Natural killer cell (primary cell): ENCODE data around the gene CETN1. TPM values are rescaled to one million over a fixed set of nuclear protein-coding genes. Genes with fewer than 3 reads are reported as not detected.

ENCODE experiments used
- ATAC-seq, 3 donors: fragments of 150-1000 bp in 2 of 3; fragments of 200-7000 bp in 1 of 3; cut with Tn5 transposase; 1 replicate in 1 of 3; 2 replicates in 2 of 3; pipeline ENCODE4 v1.10.0; 2021; ENCODE audit warnings: mild to moderate bottlenecking in 2 of 3, moderate library complexity in 2 of 3
- DNase-seq, 2 donors: peaks; one replicate each; pipeline versions ENCODE4 v3.0.0 to v3.0.0-alpha.2; 2013 to 2021; ENCODE audit warnings: mixed read lengths in 1 of 2
- H3K27ac ChIP-seq: one replicate; pipeline ENCODE4 v1.5.1; 2013; ENCODE audit warnings: mild to moderate bottlenecking, low read length
- H3K27me3 ChIP-seq: one replicate; pipeline ENCODE4 v1.6.1; 2013; ENCODE audit warnings: low read length; ENCODE audit not compliant: control insufficient read depth, insufficient read depth
- H3K36me3 ChIP-seq: one replicate; pipeline ENCODE4 v1.6.1; 2013; ENCODE audit warnings: low read length; ENCODE audit not compliant: control insufficient read depth, insufficient read depth
- H3K4me1 ChIP-seq: one replicate; pipeline ENCODE4 v1.6.1; 2013; ENCODE audit warnings: low read length; ENCODE audit not compliant: control insufficient read depth, insufficient read depth
- H3K4me3 ChIP-seq: one replicate; pipeline ENCODE4 v1.5.1; 2013; ENCODE audit warnings: low read length
- H3K9me3 ChIP-seq: one replicate; pipeline ENCODE4 v1.6.1; 2013; ENCODE audit warnings: low read length; ENCODE audit not compliant: control insufficient read depth, insufficient read depth
- H3K27ac Mint-ChIP-seq, 2 donors: one replicate each; pipeline ENCODE4 v1.8.0; 2022; ENCODE audit warnings: mild to moderate bottlenecking in 2 of 2, mixed read lengths in 2 of 2, moderate library complexity in 1 of 2
- H3K27me3 Mint-ChIP-seq, 2 donors: one replicate each; pipeline ENCODE4 v1.8.0; 2022; ENCODE audit warnings: low read depth in 2 of 2, mixed read lengths in 2 of 2
- H3K36me3 Mint-ChIP-seq: one replicate; pipeline ENCODE4 v1.8.0; 2022; ENCODE audit warnings: mixed read lengths
- H3K4me1 Mint-ChIP-seq, 2 donors: one replicate each; pipeline ENCODE4 v1.8.0; 2022; ENCODE audit warnings: mixed read lengths in 2 of 2
- H3K4me3 Mint-ChIP-seq: one replicate; pipeline ENCODE4 v1.8.0; 2022; ENCODE audit warnings: mild to moderate bottlenecking, moderate library complexity, mixed read lengths
- H3K9me3 Mint-ChIP-seq, 2 donors: one replicate each; pipeline ENCODE4 v1.8.0; 2022; ENCODE audit warnings: mixed read lengths in 2 of 2
- CTCF ChIP-seq: fragments of 200-600 bp; IDR thresholded peaks from one replicate; pipeline ENCODE4 v1.8.0; 2022; ENCODE audit warnings: antibody characterized with exemption
- WGBS: methylation state at CpG from one replicate; pipeline ENCODE4 v1.1.7; 2013; ENCODE audit warnings: missing lambda C conversion rate; ENCODE audit not compliant: insufficient coverage; 5-methylcytosine and 5-hydroxymethylcytosine counted together
- intact Hi-C: fragments of 100-400 bp; cut with micrococcal nuclease; formaldehyde crosslinking; loops from one replicate; pipeline ENCODE4 v1.14.2; 2022
- total RNA-seq, 4 donors: library from RNA; stranded (reverse); fragments of 120-200 nt in 1 of 4; gene quantifications; one replicate each; pipeline versions ENCODE4 v1.2.3 to v1.2.4, GENCODE V29; 2013 to 2022

Gene CETN1
- total RNA-seq, 3 donors from 2014 or later (not counting 1 experiment from before 2014, with no cell fraction given): not detected

GRCh38 chr18:543447-544078 lies 36.6 kb upstream of the CETN1 start:
- 80% methylated on average over 2 of the region's 4 CpGs for WGBS
- no peak for DNase-seq
- intact Hi-C loops: no loop called here
- Mint-ChIP-seq H3K27ac (no peak overlapping the region), H3K9me3 (peaks cover 0 to 2% of the 10 kb centered on the region in 2 donors), H3K4me1 (no peaks in the 10 kb centered on the region), H3K27me3 (peaks cover 0 to 8% of the 10 kb centered on the region in 2 donors), H3K4me3 (no peak overlapping the region), H3K36me3 (no peaks in the 10 kb centered on the region)
- Histone ChIP-seq H3K36me3 (no peaks in the 10 kb centered on the region), H3K27ac (no peak overlapping the region), H3K4me3 (no peak overlapping the region), H3K4me1 (no peaks in the 10 kb centered on the region), H3K27me3 (no peaks in the 10 kb centered on the region), H3K9me3 (no peaks in the 10 kb centered on the region)
- TF ChIP-seq CTCF: no peak
- ATAC-seq: no peak

GRCh38 chr18:549967-550366 lies 30.2 kb upstream of the CETN1 start:
- Histone ChIP-seq H3K4me3 (no peak overlapping the region), H3K36me3 (no peaks in the 10 kb centered on the region), H3K9me3 (no peaks in the 10 kb centered on the region), H3K27me3 (no peaks in the 10 kb centered on the region), H3K4me1 (no peaks in the 10 kb centered on the region), H3K27ac (no peak overlapping the region)
- no peak for TF ChIP-seq CTCF
- WGBS: 75% methylated on average over 3 of the region's 3 CpGs
- DNase-seq: no peak
- Mint-ChIP-seq H3K9me3 (no peaks in the 10 kb centered on the region), H3K4me1 (no peaks in the 10 kb centered on the region), H3K27ac (no peak overlapping the region), H3K36me3 (no peaks in the 10 kb centered on the region), H3K4me3 (no peak overlapping the region), H3K27me3 (peaks cover 0 to 6% of the 10 kb centered on the region in 2 donors)
- no peak for ATAC-seq
- intact Hi-C loops: no loop called here

GRCh38 chr18:551404-552061 lies 28.6 kb upstream of the CETN1 start:
- Mint-ChIP-seq H3K27me3 (peaks cover 0 to 9% of the 10 kb centered on the region in 2 donors), H3K4me1 (no peaks in the 10 kb centered on the region), H3K4me3 (no peak overlapping the region), H3K9me3 (no peaks in the 10 kb centered on the region), H3K36me3 (no peaks in the 10 kb centered on the region), H3K27ac (no peak overlapping the region)
- Histone ChIP-seq H3K36me3 (no peaks in the 10 kb centered on the region), H3K27ac (no peak overlapping the region), H3K4me3 (no peak overlapping the region), H3K4me1 (no peaks in the 10 kb centered on the region), H3K9me3 (no peaks in the 10 kb centered on the region), H3K27me3 (no peaks in the 10 kb centered on the region)
- WGBS: 90% methylated on average over 3 of the region's 4 CpGs
- no peak for ATAC-seq
- TF ChIP-seq CTCF: no peak
- intact Hi-C loops: no loop called here
- DNase-seq: no peak
